Measurements from ENCODE around the gene CYB5B.

- TF ChIP-seq, protein P1, sequence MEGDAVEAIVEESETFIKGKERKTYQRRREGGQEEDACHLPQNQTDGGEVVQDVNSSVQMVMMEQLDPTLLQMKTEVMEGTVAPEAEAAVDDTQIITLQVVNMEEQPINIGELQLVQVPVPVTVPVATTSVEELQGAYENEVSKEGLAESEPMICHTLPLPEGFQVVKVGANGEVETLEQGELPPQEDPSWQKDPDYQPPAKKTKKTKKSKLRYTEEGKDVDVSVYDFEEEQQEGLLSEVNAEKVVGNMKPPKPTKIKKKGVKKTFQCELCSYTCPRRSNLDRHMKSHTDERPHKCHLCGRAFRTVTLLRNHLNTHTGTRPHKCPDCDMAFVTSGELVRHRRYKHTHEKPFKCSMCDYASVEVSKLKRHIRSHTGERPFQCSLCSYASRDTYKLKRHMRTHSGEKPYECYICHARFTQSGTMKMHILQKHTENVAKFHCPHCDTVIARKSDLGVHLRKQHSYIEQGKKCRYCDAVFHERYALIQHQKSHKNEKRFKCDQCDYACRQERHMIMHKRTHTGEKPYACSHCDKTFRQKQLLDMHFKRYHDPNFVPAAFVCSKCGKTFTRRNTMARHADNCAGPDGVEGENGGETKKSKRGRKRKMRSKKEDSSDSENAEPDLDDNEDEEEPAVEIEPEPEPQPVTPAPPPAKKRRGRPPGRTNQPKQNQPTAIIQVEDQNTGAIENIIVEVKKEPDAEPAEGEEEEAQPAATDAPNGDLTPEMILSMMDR (IDR thresholded peaks at IDR 0.05) = no peak
- no peak for TF ChIP-seq TAF1 (IDR thresholded peaks at IDR 0.05; ENCODE audit: borderline replicate concordance, low read depth, low read length)
- TF ChIP-seq, protein P2, sequence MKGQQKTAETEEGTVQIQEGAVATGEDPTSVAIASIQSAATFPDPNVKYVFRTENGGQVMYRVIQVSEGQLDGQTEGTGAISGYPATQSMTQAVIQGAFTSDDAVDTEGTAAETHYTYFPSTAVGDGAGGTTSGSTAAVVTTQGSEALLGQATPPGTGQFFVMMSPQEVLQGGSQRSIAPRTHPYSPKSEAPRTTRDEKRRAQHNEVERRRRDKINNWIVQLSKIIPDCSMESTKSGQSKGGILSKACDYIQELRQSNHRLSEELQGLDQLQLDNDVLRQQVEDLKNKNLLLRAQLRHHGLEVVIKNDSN (IDR thresholded peaks at IDR 0.05; ENCODE audit: borderline replicate concordance, low read depth) = peak; percentile 79
- no peak for TF ChIP-seq RFX5 (IDR thresholded peaks at IDR 0.05; ENCODE audit: low read length)
- no peak for TF ChIP-seq JUND (IDR thresholded peaks at IDR 0.05)
- TF ChIP-seq RAD21 (IDR thresholded peaks at IDR 0.05; ENCODE audit: low read length) = no peak
- TF ChIP-seq, protein P3, sequence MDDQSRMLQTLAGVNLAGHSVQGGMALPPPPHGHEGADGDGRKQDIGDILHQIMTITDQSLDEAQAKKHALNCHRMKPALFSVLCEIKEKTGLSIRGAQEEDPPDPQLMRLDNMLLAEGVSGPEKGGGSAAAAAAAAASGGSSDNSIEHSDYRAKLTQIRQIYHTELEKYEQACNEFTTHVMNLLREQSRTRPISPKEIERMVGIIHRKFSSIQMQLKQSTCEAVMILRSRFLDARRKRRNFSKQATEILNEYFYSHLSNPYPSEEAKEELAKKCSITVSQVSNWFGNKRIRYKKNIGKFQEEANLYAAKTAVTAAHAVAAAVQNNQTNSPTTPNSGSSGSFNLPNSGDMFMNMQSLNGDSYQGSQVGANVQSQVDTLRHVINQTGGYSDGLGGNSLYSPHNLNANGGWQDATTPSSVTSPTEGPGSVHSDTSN (IDR thresholded peaks at IDR 0.05) = no peak
These were observed 17.6 kb upstream of the CYB5B start for GRCh38 chr16:69406780-69407331.

Data from SK-N-SH (cell line).